Prostate gland (tissue), 2 donors: ENCODE data around the gene PNPLA7.
"Not testable (repeated sequence)": the region's sequence is repeated elsewhere in the genome, so short reads cannot be mapped to it uniquely, and the experiment has no call there.

Source experiments
- POLR2A ChIP-seq: fragments of 450-650 bp; IDR thresholded peaks from one replicate; pipeline ENCODE4 v1.6.1; 2016; ENCODE audit warnings: antibody characterized with exemption, mild to moderate bottlenecking
- POLR2AphosphoS5 ChIP-seq: sonication (generic); formaldehyde crosslinking; IDR thresholded peaks from one replicate; pipeline ENCODE4 v1.6.1; 2017; ENCODE audit warnings: antibody characterized with exemption
- TF ChIP-seq, protein P1 (sequence below), 4 experiments: fragments of 200-600 bp in 2 of 4; fragments of 450-650 bp in 2 of 4; sonication (generic) in 2 of 4; IDR thresholded peaks; 1 replicate in 3 of 4; 2 replicates in 1 of 4; pipeline ENCODE4 v1.5.1; 2016 to 2019; ENCODE audit warnings: antibody characterized with exemption in 4 of 4, mild to moderate bottlenecking in 2 of 4, moderate library complexity in 2 of 4

DNA sequence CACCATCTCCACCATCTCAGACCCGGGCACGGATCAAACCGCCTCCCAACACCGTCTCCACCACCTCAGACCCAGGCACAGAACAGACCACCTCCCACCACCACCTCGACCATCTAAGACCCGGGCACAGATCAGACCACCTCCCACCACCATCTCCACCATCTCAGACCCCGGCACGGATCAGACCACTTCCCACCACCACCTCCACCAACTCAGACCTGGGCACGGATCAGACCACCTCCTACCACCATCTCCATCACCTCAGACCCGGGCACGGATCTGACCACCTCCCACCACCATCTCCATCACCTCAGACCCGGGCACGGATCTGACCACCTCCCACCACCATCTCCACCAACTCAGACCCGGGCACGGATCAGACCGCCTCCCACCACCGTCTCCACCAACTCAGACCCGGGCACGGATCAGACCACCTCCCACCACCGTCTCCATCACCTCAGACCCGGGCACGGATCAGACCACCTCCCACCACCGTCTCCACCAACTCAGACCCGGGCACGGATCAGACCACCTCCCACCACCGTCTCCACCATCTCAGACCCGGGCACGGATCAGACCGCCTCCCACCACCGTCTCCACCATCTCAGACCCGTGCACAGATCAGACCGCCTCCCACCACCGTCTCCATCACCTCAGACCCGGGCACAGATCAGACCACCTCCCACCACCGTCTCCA lies 83.7 kb downstream of the PNPLA7 start:
- TF ChIP-seq, protein P1, sequence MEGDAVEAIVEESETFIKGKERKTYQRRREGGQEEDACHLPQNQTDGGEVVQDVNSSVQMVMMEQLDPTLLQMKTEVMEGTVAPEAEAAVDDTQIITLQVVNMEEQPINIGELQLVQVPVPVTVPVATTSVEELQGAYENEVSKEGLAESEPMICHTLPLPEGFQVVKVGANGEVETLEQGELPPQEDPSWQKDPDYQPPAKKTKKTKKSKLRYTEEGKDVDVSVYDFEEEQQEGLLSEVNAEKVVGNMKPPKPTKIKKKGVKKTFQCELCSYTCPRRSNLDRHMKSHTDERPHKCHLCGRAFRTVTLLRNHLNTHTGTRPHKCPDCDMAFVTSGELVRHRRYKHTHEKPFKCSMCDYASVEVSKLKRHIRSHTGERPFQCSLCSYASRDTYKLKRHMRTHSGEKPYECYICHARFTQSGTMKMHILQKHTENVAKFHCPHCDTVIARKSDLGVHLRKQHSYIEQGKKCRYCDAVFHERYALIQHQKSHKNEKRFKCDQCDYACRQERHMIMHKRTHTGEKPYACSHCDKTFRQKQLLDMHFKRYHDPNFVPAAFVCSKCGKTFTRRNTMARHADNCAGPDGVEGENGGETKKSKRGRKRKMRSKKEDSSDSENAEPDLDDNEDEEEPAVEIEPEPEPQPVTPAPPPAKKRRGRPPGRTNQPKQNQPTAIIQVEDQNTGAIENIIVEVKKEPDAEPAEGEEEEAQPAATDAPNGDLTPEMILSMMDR (IDR thresholded peaks at IDR 0.05) = not testable (repeated sequence)
- not testable (repeated sequence) for TF ChIP-seq POLR2A, POLR2AphosphoS5
